ENCODE results near the gene SEPTIN14.
"Not testable (repeated sequence)": the region's sequence is repeated elsewhere in the genome, so short reads cannot be mapped to it uniquely, and the experiment has no call there.

The SEPTIN14 gene

GRCh38 chr7:55862652-55863051 lies at the start of gene SEPTIN14:
SEPTIN14 (minus strand) TSS chr7:55862752; CDS start chr7:55861996, 756 bp downstream.
- DNase-seq = not testable (repeated sequence)

DNA sequence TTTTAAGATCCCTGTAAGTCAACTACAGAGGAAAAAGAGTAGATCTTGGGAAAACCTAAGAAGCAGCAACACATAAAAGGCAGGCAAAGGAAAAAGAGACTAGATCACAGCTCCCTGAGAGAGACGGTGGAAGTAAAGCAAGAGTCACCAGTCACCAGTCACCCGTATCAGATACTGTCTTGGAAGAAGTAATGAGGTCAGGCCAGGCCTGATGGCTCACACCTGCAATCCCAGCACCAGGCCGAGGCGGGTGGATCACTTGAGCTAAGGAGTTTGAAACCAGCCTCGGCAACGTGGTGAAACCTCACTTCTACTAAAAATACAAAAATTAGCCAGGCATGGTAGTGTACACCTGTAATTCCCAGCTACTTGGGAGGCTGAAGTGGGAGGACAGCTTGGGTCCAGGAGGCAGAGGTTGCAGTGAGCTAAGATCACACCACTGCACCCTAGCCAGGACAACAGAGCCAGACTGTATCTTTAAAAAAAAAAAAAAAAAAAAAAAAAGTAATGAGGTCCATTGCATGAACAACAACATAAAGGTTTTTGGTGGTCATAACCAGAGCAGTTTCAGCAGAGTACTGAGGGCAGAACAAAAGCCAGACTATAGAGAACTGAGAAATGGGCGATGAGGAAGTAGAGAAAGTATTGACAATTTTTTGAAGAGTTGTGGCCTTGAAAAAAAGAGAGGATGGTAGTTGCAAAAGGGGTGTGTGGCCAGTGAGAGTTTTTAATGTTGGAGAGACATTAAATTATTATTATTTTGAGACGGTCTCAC lies 41.6 kb upstream of the SEPTIN14 start:
- DNase-seq = no peak

DNA sequence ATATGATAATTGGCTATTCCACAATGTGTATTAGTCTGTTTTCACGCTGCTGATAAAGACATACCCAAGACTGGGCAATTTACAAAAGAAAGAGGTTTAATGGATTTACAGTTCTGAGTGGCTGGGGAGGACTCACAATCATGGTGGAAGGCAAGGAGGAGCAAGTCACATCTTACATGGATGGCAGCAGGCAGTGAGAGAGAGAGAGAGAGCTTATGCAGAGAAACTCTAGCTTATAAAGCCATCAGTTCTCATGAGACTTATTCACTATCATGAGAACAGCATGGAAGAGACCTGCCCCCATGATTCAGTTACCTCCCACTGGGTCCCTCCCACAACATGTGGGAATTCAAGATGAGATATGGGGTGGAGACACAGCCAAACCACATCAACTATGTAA lies 38.5 kb upstream of the SEPTIN14 start:
- DNase-seq = not testable (repeated sequence)

DNA sequence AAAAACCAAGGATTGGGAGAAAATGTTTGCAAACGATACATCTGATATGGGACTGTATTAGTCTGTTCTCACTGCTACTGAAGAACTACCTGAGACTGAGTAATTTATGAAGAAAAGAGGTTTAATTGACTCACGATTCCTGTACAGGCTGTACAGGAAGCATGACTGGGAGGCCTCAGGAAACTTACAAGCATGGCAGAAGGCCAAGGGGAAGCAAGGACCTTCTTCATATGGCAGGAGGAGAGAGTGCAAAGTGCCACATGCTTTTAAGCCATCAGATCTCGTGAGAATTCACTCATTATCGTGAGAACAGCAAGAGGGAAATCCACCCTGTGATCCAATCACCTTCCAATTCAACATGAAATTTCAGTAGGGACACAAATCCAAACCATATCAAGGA lies 35.7 kb upstream of the SEPTIN14 start:
- no peak for DNase-seq

GRCh38 chr7:55895021-55895420 lies 32.5 kb upstream of the SEPTIN14 start:
- no peak for DNase-seq

- DNase-seq = no peak
Measured at GRCh38 chr7:55893940-55894339, 31.4 kb upstream of the SEPTIN14 start.

- DNase-seq = not testable (repeated sequence)
Measured at GRCh38 chr7:55888378-55888777, 25.8 kb upstream of the SEPTIN14 start.

- no peak for DNase-seq
Measured at GRCh38 chr7:55887821-55888247, 25.3 kb upstream of the SEPTIN14 start.

DNA sequence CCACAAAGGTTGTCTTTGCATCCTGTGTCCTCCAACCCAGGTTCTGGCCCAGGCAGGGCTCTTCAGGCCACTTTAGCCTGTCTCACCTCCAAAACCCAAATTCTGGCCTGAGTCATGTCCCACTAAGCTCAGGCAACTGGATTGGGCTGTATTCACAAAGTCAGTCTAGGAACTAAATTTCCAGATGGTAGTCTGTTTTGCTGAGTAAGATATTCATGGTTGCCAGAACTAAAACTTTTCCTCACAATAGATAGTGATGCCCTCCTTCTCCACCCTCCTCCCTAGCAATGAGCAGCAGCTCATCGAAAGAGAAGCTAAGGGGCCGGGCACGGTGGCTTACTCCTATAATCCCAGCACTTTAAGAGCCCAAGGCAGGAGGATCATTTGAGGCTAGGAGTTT lies 21.8 kb upstream of the SEPTIN14 start:
- no peak for DNase-seq

DNA sequence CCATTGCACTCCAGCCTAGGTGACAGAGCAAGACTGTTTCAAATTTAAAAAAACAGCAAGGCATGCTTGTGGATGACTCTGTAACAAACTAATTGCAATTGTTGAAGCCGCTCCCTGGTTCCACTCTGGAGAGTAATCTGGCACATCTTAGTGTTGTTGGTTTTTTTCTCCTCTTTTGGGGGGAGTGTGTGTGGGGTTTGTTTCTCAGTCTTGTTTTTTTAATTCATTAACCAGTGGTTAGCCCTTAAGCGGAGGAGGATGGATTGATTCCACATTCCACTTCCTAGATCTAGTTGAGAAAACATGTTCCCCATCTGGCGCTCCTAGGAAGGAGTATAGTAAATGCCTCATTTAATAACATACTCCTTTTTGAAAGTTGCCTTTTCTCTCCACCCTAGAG lies 16.1 kb upstream of the SEPTIN14 start:
- no peak for DNase-seq

DNA sequence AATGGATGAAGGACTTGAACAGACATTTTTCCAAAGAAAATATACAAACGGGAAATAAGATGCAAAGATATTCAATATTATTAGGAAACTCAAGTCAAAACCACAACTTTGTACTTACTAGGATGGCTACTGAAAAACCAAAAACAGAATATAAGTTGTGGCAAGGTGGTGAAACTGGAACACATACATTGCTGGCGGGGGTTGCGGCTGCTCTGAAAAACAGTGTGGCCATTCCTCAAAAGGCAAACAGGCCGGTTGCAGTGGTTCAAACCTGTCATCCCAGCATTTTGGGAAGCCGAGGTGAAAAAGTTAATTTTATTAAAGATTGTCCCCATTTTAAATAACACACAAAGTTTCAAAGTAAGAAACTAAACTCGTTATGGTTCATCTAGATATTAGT lies 14.8 kb upstream of the SEPTIN14 start:
- no peak for DNase-seq

GRCh38 chr7:55873765-55874164 lies 11.2 kb upstream of the SEPTIN14 start:
- no peak for DNase-seq

DNA sequence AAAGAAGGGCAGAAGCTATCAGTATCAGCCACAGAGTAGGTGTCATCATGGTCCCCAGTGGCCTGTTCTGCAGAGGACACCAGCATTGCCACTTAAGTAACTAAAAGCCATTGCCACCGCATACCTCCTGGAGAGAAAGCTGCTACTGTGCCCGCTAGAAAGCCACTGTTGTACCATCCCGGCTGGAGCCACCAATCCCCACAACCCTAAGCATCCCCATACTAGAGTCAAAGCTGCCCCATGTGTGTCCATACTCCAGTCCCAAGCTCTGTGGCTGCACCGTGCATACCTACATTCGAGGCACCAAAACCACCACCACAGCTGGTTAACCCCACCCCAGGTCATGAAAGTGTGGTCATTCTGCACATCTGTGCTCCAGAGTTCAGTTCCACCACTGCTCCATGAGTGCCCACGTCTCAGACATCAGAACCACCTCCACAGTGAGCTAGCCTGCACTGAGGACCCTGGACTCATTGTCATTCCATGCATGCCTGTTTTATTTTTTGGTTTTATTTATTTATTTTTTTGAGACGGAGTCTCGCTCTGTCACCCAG lies 9.5 kb upstream of the SEPTIN14 start:
- DNase-seq = no peak

- DNase-seq = not testable (repeated sequence)
Measured at GRCh38 chr7:55868989-55869388, 6.4 kb upstream of the SEPTIN14 start.

- not testable (repeated sequence) for DNase-seq
Measured at GRCh38 chr7:55845164-55845563, 17.4 kb downstream of the SEPTIN14 start.

- DNase-seq = no peak
Measured at GRCh38 chr7:55838595-55838994, 24.0 kb downstream of the SEPTIN14 start.

- no peak for DNase-seq
Measured at GRCh38 chr7:55827577-55827976, 35.0 kb downstream of the SEPTIN14 start.

GRCh38 chr7:55818686-55819085 lies 43.9 kb downstream of the SEPTIN14 start:
- DNase-seq = no peak

GRCh38 chr7:55797260-55797659 lies 65.3 kb downstream of the SEPTIN14 start:
- DNase-seq = not testable (repeated sequence)

- no peak for DNase-seq
Measured at GRCh38 chr7:55794527-55794926, 68.0 kb downstream of the SEPTIN14 start.

DNA sequence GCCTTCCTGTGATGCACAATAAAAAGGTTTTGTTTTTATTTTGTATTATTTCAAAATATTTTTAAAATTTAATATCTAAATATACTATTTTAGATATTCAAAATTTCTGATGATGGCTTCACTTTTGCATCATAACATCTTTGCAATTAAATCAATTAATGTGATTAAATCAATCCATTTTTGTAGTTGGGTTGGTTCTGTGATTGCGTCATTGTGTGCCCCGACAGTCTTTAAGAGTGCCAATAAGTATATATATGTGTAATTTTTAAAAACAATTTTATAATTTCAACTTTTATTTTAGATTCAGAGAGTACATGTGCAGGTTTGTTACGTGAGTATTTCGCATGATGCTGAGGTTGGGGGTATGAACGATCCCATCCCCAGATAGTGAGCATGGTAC lies 70.5 kb downstream of the SEPTIN14 start:
- DNase-seq = no peak

DNA sequence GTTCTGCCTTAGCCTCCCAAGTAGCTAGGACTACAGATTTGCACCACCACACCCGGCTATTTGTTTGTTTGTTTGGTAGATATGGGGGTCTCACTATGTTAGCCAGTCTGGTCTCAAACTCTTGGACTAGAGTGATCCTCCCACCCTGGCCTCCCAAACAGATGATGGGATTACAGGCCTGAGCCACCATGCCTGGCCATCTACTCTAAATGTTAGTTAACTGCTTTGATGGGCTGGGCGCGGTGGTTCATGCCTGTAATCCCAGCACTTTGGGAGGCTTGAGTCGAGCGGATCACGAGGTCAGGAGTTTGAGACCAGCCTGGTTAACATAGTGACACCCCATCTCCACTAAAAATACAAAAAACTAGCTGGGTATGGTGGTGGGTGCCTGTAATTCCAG lies 74.8 kb downstream of the SEPTIN14 start:
- no peak for DNase-seq

GRCh38 chr7:55786901-55787300 lies 75.7 kb downstream of the SEPTIN14 start:
- no peak for DNase-seq

- not testable (repeated sequence) for DNase-seq
Measured at GRCh38 chr7:55785444-55785843, 77.1 kb downstream of the SEPTIN14 start.

DNA sequence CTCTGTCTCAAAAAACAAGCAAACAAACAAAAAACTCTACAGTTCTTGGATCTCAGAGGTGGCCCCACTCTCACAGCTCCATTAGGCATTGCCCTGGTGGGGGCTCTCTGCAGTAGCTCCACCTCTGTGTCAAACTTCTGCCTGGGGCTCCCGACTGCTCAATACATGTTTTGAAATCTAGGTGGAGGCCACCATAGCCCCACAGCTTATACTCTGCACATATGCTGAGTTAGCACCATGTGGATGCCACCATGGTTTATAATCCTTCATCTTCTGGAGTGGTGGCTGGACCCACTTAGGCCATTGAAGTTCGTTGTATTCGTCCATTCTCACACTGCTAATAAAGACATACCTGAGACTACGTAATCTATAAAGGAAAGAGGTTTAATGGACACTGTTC lies 78.4 kb downstream of the SEPTIN14 start:
- DNase-seq = no peak

All from activated CD4-positive, alpha-beta T cell treated with anti-CD3 and anti-CD28 coated beads, Interleukin-2, amount 50 U/mL, for 1 hour (primary cell).